ENCODE results near the gene DDIT3.
"Not testable (repeated sequence)": the region's sequence is repeated elsewhere in the genome, so short reads cannot be mapped to it uniquely, and the experiment has no call there.

GRCh38 chr12:57517718-57518117 is 2.6 kb downstream of the DDIT3 start:
- TF ChIP-seq REST (IDR thresholded peaks at IDR 0.05; ENCODE audit: borderline replicate concordance); CTCF (IDR thresholded peaks at IDR 0.05; ENCODE audit: poor library complexity, severe bottlenecking); EZH2 (IDR thresholded peaks at IDR 0.05; ENCODE audit: borderline replicate concordance, insufficient read depth, low read length, poor library complexity, severe bottlenecking); POLR2AphosphoS5 (IDR thresholded peaks at IDR 0.05); RAD21 (conservative IDR thresholded peaks at IDR 0.05); SMC3 (conservative IDR thresholded peaks at IDR 0.05; ENCODE audit: poor library complexity); EP300 (conservative IDR thresholded peaks at IDR 0.05; ENCODE audit: poor library complexity, severe bottlenecking); TAF1 (IDR thresholded peaks at IDR 0.05; ENCODE audit: low read depth); MXI1 (conservative IDR thresholded peaks at IDR 0.05; ENCODE audit: poor library complexity, severe bottlenecking): not testable (repeated sequence)
